HFF-Myc (cell line): Measurements from ENCODE around the gene NIN.

Source experiments
- DNase-seq: peaks from one replicate; pipeline ENCODE4 v3.0.0-alpha.2; 2011; ENCODE audit warnings: low read depth; ENCODE audit errors: extremely low read depth
- H3K4me3 ChIP-seq: replicated peaks from 2 replicates; pipeline ENCODE4 v1.5.1; 2011; ENCODE audit warnings: low read depth, mild to moderate bottlenecking, control low read depth, low read length
- CTCF ChIP-seq: IDR thresholded peaks from 2 replicates; pipeline ENCODE4 v1.5.1; 2012; ENCODE audit warnings: mild to moderate bottlenecking, low read depth, low read length, control low read depth; ENCODE audit errors: missing control alignments

Gene NIN

GRCh38 chr14:50854521-50854920 is 23.6 kb upstream of the NIN start:
- H3K4me3 ChIP-seq: no peak overlapping the region
- DNase-seq: no peak

GRCh38 chr14:50853891-50854290 is 22.9 kb upstream of the NIN start:
- DNase-seq: no peak
- no peak overlapping the region for H3K4me3 ChIP-seq
- no peak for TF ChIP-seq CTCF

More at GRCh38 chr14:50854521-50854920, 23.6 kb upstream of the NIN start:
- TF ChIP-seq CTCF: no peak

GRCh38 chr14:50846226-50846880 is 15.4 kb upstream of the NIN start:
- no peak for DNase-seq
- H3K4me3 ChIP-seq: no peak overlapping the region
- TF ChIP-seq CTCF: no peak

- H3K4me3 ChIP-seq: no peak overlapping the region
- no peak for TF ChIP-seq CTCF
- DNase-seq: no peak
Observed at GRCh38 chr14:50845166-50845565, 14.2 kb upstream of the NIN start.

- H3K4me3 ChIP-seq: no peak overlapping the region
- DNase-seq: no peak
- no peak for TF ChIP-seq CTCF
Observed at GRCh38 chr14:50844391-50844790, 13.4 kb upstream of the NIN start.

- no peak overlapping the region for H3K4me3 ChIP-seq
- TF ChIP-seq CTCF: no peak
- DNase-seq: no peak
Observed at GRCh38 chr14:50839691-50840090, 8.7 kb upstream of the NIN start.

GRCh38 chr14:50839048-50839447 is 8.1 kb upstream of the NIN start:
- DNase-seq: no peak
- no peak for TF ChIP-seq CTCF
- no peak overlapping the region for H3K4me3 ChIP-seq
